ENCODE measurements around the gene SCARF1. TPM values are rescaled to one million over a fixed set of nuclear protein-coding genes. Genes with fewer than 3 reads are reported as not detected.
A peak's percentile ranks its signal among the peaks of the same experiment; 100 is the strongest.

The SCARF1 gene
- polyA plus RNA-seq, 1 donor, result 7.1 TPM

- no peak for DNase-seq (ENCODE audit: low read depth)
Measured at GRCh38 chr17:1629504-1630310, 15.8 kb downstream of the SCARF1 start.

GRCh38 chr17:1628856-1629503 is 16.6 kb downstream of the SCARF1 start:
- peak; percentile 67 for DNase-seq (ENCODE audit: low read depth)

- DNase-seq (ENCODE audit: low read depth), result no peak
Measured at GRCh38 chr17:1627982-1628855, 17.3 kb downstream of the SCARF1 start, which contains the start of gene SLC43A2. Gene SLC43A2 (minus strand): TSS chr17:1628834. CDS start chr17:1627874, 960 bp downstream.

- DNase-seq (ENCODE audit: low read depth), result no peak
Measured at GRCh38 chr17:1627182-1627981, 18.1 kb downstream of the SCARF1 start.

GRCh38 chr17:1626333-1626732 is 19.2 kb downstream of the SCARF1 start:
- no peak for DNase-seq (ENCODE audit: low read depth)

- no peak for DNase-seq (ENCODE audit: low read depth)
Measured at GRCh38 chr17:1625581-1625980, 20.0 kb downstream of the SCARF1 start.

- no peak for DNase-seq (ENCODE audit: low read depth)
Measured at GRCh38 chr17:1625053-1625452, 20.5 kb downstream of the SCARF1 start.

- no peak for DNase-seq (ENCODE audit: low read depth)
Measured at GRCh38 chr17:1624650-1625049, 20.9 kb downstream of the SCARF1 start.

GRCh38 chr17:1623057-1623630 is 22.4 kb downstream of the SCARF1 start:
- no peak for DNase-seq (ENCODE audit: low read depth)

- DNase-seq (ENCODE audit: low read depth), result no peak
Measured at GRCh38 chr17:1621273-1621954, 24.1 kb downstream of the SCARF1 start.

- no peak for DNase-seq (ENCODE audit: low read depth)
Measured at GRCh38 chr17:1620486-1620885, 25.0 kb downstream of the SCARF1 start.

- DNase-seq (ENCODE audit: low read depth), result no peak
Measured at GRCh38 chr17:1617620-1618174, 27.8 kb downstream of the SCARF1 start.

GRCh38 chr17:1616101-1616500 is 29.4 kb downstream of the SCARF1 start:
- no peak for DNase-seq (ENCODE audit: low read depth)

- DNase-seq (ENCODE audit: low read depth), result no peak
Measured at GRCh38 chr17:1612400-1612799, 33.1 kb downstream of the SCARF1 start.

- DNase-seq (ENCODE audit: low read depth), result no peak
Measured at GRCh38 chr17:1611715-1612114, 33.8 kb downstream of the SCARF1 start.

- DNase-seq (ENCODE audit: low read depth), result no peak
Measured at GRCh38 chr17:1608676-1609075, 36.9 kb downstream of the SCARF1 start.

GRCh38 chr17:1607971-1608320 is 37.6 kb downstream of the SCARF1 start:
- DNase-seq (ENCODE audit: low read depth), result no peak

- DNase-seq (ENCODE audit: low read depth), result no peak
Measured at GRCh38 chr17:1606352-1606985, 39.1 kb downstream of the SCARF1 start.

- no peak for DNase-seq (ENCODE audit: low read depth)
Measured at GRCh38 chr17:1605681-1606351, 39.7 kb downstream of the SCARF1 start.

Measured in forelimb muscle (tissue), 1 donor.